Endothelial cell (in vitro differentiated cells): ENCODE data around the gene RCOR1. TPM values are rescaled to one million over a fixed set of nuclear protein-coding genes. Genes with fewer than 3 reads are reported as not detected.

ENCODE experiments used
- DNase-seq: peaks from one replicate; pipeline ENCODE4 v3.0.0; 2021; ENCODE audit warnings: low spot score
- H3K27ac Mint-ChIP-seq: one replicate; pipeline ENCODE4 v1.8.0; 2021; ENCODE audit warnings: mixed read lengths, inconsistent platforms; ENCODE audit not compliant: unreplicated experiment
- H3K27me3 Mint-ChIP-seq: one replicate; pipeline ENCODE4 v1.8.0; 2021; ENCODE audit warnings: mild to moderate bottlenecking, moderate library complexity, mixed read lengths, inconsistent platforms; ENCODE audit not compliant: unreplicated experiment
- H3K36me3 Mint-ChIP-seq: one replicate; pipeline ENCODE4 v1.8.0; 2021; ENCODE audit warnings: mild to moderate bottlenecking, low read depth, mixed read lengths, inconsistent platforms; ENCODE audit not compliant: unreplicated experiment
- H3K4me1 Mint-ChIP-seq: one replicate; pipeline ENCODE4 v1.8.0; 2021; ENCODE audit warnings: mild to moderate bottlenecking, mixed read lengths, inconsistent platforms; ENCODE audit not compliant: unreplicated experiment
- H3K4me3 Mint-ChIP-seq: one replicate; pipeline ENCODE4 v1.8.0; 2021; ENCODE audit warnings: mild to moderate bottlenecking, mixed read lengths, inconsistent platforms; ENCODE audit not compliant: unreplicated experiment
- H3K9me3 Mint-ChIP-seq: one replicate; pipeline ENCODE4 v1.8.0; 2021; ENCODE audit warnings: mixed read lengths, inconsistent platforms; ENCODE audit not compliant: unreplicated experiment
- total RNA-seq: library from RNA; stranded (reverse); fragmentation: NEBNext Ultra II Directional; extraction: Animal tissue kit (Norgen Biotek cat#: 25700); gene quantifications from one replicate; pipeline ENCODE4 v1.2.1, GENCODE V29; 2021; ENCODE audit not compliant: unreplicated experiment
- TF ChIP-seq, protein P1 (sequence below): fragments of 200-600 bp; sonication (generic); IDR thresholded peaks from one replicate; pipeline ENCODE4 v1.5.0; 2021; ENCODE audit warnings: antibody characterized with exemption; ENCODE audit not compliant: unreplicated experiment

The RCOR1 gene
- total RNA-seq, 1 donor from 2014 or later = 51.6 TPM

DNA sequence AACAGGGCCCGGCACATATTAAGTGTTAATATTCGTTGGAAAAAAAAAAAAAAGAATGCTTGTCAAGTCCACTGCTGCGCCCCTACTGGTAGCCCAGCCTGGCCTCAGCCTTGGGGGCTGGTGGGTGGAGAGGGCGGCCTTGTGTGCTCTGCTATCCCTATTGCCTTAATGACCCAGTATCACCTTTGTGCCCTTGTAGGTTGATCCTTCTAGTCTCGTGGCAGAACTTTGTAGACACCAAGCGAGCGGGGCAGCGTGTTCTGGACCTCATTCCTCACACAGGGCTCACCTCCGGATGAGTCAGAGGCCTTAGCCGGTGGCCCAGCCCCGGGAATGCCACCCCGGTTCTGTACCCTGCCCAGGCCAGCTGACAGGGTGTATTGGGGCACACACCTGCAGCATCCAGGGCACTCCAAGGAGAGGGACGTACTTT lies 1.8 kb upstream of the RCOR1 start:
- Mint-ChIP-seq H3K36me3 (peaks cover 4% of the 10 kb centered on the region), H3K4me1 (peaks cover 41% of the 10 kb centered on the region)

DNA sequence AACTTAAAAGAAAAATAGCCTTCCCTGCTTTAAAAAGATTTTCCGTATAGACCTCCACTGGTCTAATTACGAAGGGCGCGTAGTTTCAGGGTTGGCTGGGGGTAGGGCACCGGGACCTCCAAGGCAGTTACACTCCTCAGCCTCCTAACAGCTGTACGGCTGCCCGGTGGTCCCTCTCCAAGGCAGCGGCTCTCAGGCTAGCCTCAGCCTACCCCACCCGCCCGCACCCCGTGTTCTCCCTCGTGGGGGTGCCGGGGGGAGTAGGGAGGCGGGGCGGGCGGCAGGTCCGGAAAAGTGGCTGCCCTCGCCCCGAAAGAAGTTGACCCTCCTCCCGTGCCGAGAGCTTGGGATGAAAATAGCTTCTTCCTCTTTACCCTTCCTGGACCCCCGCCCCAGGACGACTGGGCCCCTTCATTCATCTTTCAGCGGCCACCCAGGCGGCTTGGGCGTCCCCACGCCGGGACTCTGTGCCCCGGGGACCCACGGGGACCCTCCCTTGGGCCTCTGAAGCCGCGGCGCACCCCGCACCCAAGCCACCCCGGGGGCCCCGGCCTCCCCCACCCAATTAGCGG lies 991 bp upstream of the RCOR1 start:
- Mint-ChIP-seq H3K4me3 (peak overlapping the region; percentile 85), H3K9me3 (no peaks in the 10 kb centered on the region), H3K27me3 (peaks cover 15% of the 10 kb centered on the region), H3K36me3 (peaks cover 4% of the 10 kb centered on the region), H3K4me1 (peaks cover 37% of the 10 kb centered on the region), H3K27ac (peak overlapping the region; percentile 85)
- DNase-seq = peak; percentile 43
- TF ChIP-seq, protein P1, sequence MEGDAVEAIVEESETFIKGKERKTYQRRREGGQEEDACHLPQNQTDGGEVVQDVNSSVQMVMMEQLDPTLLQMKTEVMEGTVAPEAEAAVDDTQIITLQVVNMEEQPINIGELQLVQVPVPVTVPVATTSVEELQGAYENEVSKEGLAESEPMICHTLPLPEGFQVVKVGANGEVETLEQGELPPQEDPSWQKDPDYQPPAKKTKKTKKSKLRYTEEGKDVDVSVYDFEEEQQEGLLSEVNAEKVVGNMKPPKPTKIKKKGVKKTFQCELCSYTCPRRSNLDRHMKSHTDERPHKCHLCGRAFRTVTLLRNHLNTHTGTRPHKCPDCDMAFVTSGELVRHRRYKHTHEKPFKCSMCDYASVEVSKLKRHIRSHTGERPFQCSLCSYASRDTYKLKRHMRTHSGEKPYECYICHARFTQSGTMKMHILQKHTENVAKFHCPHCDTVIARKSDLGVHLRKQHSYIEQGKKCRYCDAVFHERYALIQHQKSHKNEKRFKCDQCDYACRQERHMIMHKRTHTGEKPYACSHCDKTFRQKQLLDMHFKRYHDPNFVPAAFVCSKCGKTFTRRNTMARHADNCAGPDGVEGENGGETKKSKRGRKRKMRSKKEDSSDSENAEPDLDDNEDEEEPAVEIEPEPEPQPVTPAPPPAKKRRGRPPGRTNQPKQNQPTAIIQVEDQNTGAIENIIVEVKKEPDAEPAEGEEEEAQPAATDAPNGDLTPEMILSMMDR = no peak

More for the DNA sequence above, 1.8 kb upstream of the RCOR1 start:
- TF ChIP-seq, protein P1 = peak; percentile 33
- peak; percentile 63 for DNase-seq
- Mint-ChIP-seq H3K4me3 (peak overlapping the region; percentile 67), H3K27ac (no peak overlapping the region), H3K27me3 (peaks cover 16% of the 10 kb centered on the region), H3K9me3 (no peaks in the 10 kb centered on the region)

DNA sequence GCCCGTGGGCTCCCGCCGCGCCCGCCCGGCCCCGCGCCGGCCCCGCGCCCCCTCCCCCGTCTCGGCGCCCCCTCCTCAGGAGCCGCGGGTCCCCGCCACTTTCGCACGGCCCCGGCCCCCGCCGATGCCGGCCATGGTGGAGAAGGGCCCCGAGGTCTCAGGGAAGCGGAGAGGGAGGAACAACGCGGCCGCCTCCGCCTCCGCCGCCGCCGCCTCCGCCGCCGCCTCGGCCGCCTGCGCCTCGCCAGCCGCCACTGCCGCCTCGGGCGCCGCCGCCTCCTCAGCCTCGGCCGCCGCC lies 263 bp downstream of the RCOR1 start:
- H3K36me3 Mint-ChIP-seq = peaks cover 4% of the 10 kb centered on the region
- no peak overlapping the region for H3K4me3 Mint-ChIP-seq
- no peak for DNase-seq
- no peak overlapping the region for H3K27ac Mint-ChIP-seq
- no peaks in the 10 kb centered on the region for H3K9me3 Mint-ChIP-seq
- TF ChIP-seq, protein P1 = no peak
- H3K27me3 Mint-ChIP-seq = peaks cover 14% of the 10 kb centered on the region
- H3K4me1 Mint-ChIP-seq = peaks cover 36% of the 10 kb centered on the region

DNA sequence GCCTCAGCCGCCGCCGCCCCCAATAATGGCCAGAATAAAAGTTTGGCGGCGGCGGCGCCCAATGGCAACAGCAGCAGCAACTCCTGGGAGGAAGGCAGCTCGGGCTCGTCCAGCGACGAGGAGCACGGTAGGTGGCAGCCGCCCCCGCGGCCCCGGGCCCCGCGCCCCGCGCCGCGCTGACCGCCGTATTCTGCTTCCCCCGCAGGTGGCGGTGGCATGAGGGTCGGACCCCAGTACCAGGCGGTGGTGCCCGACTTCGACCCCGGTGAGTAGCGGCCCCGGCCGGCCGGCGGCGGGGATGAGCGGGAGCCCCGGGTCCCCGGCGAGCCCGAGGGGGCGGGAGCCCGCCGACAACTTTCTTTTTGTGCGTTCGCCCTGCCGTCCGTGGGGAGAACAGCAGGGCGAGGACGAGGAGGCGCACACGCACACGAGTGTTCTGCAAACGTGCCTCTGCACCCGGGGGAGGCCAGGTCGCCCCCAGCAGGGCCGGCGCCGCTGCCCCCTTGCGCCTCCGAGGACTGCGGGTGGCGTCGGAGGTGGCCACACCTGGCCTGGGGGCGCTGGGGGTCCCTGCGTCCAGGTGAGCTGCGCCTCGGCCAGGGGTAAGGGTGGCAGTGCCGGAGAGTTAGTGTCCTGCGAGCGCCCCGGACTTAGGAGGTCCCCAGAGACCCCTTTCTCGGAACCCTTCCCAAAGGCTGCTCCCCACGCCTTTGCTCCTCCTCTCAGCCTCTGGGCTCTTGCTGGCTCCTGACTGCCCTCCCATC lies 794 bp downstream of the RCOR1 start:
- Mint-ChIP-seq H3K27me3 (peaks cover 16% of the 10 kb centered on the region), H3K9me3 (no peaks in the 10 kb centered on the region), H3K36me3 (peaks cover 4% of the 10 kb centered on the region), H3K4me3 (peak overlapping the region; percentile 99), H3K27ac (peak overlapping the region; percentile 90), H3K4me1 (peaks cover 36% of the 10 kb centered on the region)
- peak; percentile 48 for DNase-seq
- TF ChIP-seq, protein P1 = peak; percentile 24

DNA sequence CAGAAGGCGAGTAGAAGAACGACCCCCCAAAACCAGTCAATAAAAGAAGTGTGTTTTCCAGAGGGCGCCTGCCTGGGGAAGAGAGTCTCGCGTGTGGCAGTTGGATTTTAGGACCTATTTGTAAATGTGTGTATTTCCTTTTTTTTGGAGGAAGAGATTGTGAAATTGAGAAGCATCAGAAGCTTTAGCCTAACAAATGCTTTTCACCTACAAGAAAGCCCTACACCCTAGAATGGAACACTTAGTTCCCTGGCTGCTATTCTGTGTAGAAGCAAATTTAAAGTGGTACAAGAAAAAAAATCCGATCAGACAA lies 1.3 kb downstream of the RCOR1 start:
- no peak for DNase-seq
- Mint-ChIP-seq H3K4me3 (peak overlapping the region; percentile 99), H3K9me3 (no peaks in the 10 kb centered on the region), H3K27me3 (peaks cover 16% of the 10 kb centered on the region), H3K27ac (peak overlapping the region; percentile 90), H3K36me3 (peaks cover 4% of the 10 kb centered on the region), H3K4me1 (peaks cover 36% of the 10 kb centered on the region)
- TF ChIP-seq, protein P1 = no peak
